ENCODE measurements around the gene PPP2R3A.
"Not testable (repeated sequence)": the region's sequence is repeated elsewhere in the genome, so short reads cannot be mapped to it uniquely, and the experiment has no call there.

PPP2R3A gene

GRCh38 chr3:136171097-136171542, 205.6 kb downstream of the PPP2R3A start:
- DNase-seq = no peak

- no peak for DNase-seq
These were observed 208.5 kb downstream of the PPP2R3A start for GRCh38 chr3:136173939-136174490.

- DNase-seq = no peak
These were observed 212.3 kb downstream of the PPP2R3A start for GRCh38 chr3:136177876-136178275.

DNA sequence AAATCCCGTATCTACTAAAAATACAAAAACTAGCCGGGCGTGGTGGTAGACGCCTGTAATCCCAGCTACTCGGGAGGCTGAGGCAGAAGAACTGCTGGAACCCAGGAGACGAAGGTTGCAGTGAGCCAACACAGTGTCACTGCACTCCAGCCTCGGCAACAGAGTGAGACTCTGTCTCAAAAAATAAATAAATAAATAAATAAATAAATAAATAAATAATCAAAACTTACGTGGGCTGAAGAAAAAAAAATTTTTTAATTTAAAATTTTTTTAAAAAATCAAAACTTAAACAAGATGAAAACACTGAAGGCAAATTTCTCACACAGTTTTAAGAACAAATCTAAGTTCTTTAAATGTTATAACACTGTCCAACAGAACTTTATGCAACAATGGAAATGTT, 216.2 kb downstream of the PPP2R3A start:
- no peak for DNase-seq

DNA sequence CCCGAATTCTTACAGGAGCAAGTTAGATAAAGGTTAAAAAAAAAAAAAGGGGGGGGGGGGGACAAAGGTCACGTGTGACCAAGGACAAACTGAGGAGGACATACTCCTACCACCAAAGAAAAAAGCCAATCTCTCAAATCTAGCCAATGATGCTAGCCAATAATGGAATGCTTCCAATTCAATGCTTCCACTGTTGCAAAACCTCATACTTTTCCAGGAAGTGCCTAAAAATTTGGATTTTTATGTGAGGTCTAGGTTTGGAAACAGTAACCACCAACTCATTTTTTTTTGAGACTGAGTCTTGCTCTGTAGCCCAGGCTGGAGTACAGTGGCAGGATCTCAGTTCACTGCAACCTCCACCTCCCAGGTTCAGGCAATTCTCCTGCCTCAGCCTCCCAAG, 219.2 kb downstream of the PPP2R3A start:
- no peak for DNase-seq

- no peak for DNase-seq
These were observed 220.8 kb downstream of the PPP2R3A start for GRCh38 chr3:136186344-136186743.

- no peak for DNase-seq
These were observed 221.3 kb downstream of the PPP2R3A start for GRCh38 chr3:136186846-136187245.

DNA sequence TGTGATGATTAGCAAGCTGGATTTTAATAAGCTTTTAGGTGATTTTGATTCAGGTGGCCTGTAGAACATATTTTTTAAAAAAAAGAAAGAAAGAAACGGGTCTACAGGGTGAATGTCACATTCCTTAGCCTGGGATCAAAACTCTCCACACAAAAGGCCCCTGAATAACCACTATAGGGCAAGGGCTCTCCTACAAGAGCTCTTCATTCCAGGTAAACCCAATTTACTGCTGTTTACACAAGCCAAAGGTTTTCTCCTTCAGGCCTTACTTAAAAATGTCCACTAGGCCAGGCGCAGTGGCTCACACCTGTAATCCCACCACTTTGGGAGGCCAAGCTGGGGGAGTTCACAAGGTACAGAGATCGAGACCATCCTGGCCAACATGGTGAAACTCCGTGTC, 222.3 kb downstream of the PPP2R3A start:
- DNase-seq = peak; percentile 16

- no peak for DNase-seq
These were observed 223.5 kb downstream of the PPP2R3A start for GRCh38 chr3:136189043-136189442.

- DNase-seq = no peak
These were observed 224.5 kb downstream of the PPP2R3A start for GRCh38 chr3:136189859-136190617.

GRCh38 chr3:136192195-136192594, 226.7 kb downstream of the PPP2R3A start:
- not testable (repeated sequence) for DNase-seq

DNA sequence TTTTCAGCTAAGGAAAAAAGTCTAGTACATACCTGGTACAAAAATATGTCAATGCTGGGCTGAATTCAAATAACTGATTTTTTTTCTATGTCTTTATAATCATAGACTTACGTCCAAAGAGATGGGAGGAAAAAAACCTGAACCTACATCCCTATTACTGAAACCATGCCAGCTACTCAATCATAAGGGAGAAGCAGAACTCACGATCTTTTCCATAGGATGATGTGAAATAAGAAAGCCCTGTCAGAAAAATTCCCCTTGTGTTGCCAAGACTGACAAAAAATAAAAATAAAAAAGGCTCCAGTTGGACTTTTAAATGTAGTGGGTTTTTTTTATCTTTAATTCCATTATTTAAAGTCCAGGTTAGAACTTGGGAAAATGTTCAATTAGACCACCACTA, 227.3 kb downstream of the PPP2R3A start:
- DNase-seq = no peak

DNA sequence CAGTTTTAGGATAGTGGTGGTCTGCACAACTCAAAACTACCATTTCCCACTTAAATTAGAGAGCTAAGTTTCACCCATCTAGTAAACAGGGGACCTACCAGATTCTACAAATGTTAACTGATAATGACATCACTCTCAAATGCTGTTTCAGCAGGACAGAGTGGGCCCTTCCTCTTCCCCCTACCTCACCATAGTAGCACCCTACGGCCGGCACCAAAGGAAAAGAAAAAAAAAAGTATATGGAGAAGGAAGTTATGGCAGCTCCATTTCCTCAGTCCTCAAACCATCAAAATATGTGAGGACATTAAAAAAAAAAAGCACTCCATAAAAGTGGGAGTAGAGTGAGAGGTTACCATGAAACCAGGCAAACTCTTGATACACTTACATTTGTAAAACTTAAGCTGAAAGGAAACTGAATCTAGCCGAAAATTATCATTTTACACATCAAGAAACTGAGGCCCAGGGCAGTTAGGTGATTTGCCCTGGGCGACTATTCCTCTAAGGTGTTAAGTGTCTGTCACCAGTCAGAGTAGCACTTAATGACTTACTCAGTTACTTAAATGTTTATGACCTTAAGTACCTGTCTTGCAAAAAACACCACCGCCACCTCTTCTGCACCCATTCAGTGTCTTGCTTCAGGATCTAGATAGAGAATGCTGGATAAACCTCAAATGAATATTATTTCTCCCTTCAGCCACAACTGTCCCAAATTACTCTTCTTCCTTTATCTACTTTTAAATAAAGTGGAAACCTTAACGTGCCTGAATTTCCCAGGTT, 227.9 kb downstream of the PPP2R3A start:
- DNase-seq = no peak

GRCh38 chr3:136194409-136195257, 229.1 kb downstream of the PPP2R3A start:
- peak; percentile 26 for DNase-seq

DNA sequence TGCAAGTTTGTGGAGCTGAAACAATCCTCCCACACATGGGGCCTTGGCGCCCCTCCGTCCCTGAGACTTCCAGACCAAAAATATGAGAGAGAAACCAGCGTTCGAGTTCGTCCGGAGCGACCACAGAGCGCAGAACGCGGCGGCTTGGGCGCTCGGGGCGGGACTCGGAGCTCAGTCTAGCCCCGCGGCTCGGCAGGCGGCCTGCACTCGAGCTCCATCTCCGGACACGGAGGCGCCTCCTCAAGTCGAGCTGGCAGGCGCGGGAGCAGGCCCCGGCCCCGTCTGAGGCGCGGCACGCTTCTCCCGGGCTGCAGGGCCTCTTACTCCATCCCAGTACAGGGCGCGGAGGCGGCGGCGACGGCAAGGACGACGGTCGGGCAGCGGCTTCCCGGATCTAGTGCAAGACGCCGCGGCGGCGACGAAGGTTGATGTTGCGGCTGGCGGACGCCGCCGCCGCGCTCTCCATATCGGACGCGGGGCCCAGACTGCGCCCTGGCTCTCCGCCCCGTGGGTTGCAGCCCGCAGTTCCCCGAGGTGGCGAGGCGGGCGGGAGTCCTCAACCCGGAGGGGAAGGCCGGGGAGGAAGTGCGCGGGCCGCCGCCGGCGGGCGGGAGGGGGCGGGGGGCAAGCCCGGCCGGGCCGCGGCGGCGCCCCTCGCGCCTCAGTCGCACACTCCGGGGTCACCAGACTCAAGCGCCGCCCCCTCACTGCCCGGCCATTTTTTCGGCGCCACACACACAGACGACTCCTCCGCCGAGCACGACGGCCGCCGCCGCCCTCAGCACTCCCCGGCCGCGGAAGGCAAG, 229.9 kb downstream of the PPP2R3A start:
- no peak for DNase-seq

DNA sequence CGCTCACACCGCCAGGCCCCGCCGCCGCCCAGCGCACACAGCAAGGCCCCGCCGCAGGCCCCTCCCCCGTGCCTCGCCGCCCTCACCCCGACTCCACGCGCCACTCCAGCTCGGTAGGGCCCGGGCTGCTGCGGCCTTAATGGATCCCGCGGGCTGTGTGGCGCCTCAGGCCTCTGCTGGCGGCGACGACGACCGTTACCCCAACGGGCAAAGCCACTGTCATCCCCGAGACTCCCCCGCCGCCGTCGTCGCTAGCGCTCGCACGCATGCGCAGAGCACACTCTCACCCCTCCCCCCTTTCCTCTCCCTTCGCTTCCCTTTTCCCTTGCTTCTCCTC, 230.5 kb downstream of the PPP2R3A start, which contains the start of gene MSL2:
MSL2 (minus strand) TSS at position 272 of the 337 bp plus-strand sequence. CDS start 1,222 bp downstream, outside the sequence.
- DNase-seq = no peak

GRCh38 chr3:136196401-136197158, 231.1 kb downstream of the PPP2R3A start:
- DNase-seq = peak; percentile 98

DNA sequence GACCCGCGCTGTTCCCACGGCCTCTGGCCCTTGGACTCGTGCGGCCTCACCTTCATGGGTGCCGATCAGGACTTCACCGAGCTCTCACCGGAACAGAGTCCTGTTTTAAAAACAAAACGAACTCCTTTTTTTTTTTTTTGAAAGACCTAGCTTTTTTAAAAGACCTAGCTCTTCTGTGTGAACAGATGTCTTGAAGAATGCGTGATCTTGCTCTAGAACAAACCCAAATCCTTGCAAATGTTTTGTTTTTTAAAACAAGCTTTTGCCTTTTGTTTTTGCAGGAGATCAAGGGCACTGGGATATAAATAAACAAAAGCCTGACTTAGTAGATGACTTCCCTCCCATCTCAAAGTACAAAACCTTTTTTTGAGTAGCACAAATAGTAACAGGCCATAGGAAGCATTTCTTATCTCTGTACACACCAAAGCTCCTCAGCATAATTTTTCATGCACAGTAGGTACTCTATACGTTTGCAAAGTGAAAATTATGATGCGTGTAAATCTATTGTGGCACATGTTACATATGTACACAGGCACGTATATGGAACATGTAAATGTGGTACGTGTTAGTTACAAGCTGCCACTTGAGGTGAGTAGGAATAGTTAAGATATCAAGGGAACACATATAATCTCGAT, 231.7 kb downstream of the PPP2R3A start:
- DNase-seq = no peak
